ENCODE results near the gene PRDM2.
A peak's percentile ranks its signal among the peaks of the same experiment; 100 is the strongest.

Gene PRDM2

GRCh38 chr1:13809461-13810159 is 109.6 kb downstream of the PRDM2 start:
- no peaks in the 10 kb centered on the region for H3K9me3 Mint-ChIP-seq
- no peak overlapping the region for H3K4me3 Mint-ChIP-seq
- no peak for DNase-seq
- peaks cover 9% of the 10 kb centered on the region for H3K36me3 Mint-ChIP-seq (ENCODE audit: low read depth)
- peaks cover 31% of the 10 kb centered on the region for H3K4me1 Mint-ChIP-seq (ENCODE audit: low read depth)
- H3K27ac Mint-ChIP-seq = peak overlapping the region; percentile 12
- H3K27me3 Mint-ChIP-seq = no peaks in the 10 kb centered on the region

DNA sequence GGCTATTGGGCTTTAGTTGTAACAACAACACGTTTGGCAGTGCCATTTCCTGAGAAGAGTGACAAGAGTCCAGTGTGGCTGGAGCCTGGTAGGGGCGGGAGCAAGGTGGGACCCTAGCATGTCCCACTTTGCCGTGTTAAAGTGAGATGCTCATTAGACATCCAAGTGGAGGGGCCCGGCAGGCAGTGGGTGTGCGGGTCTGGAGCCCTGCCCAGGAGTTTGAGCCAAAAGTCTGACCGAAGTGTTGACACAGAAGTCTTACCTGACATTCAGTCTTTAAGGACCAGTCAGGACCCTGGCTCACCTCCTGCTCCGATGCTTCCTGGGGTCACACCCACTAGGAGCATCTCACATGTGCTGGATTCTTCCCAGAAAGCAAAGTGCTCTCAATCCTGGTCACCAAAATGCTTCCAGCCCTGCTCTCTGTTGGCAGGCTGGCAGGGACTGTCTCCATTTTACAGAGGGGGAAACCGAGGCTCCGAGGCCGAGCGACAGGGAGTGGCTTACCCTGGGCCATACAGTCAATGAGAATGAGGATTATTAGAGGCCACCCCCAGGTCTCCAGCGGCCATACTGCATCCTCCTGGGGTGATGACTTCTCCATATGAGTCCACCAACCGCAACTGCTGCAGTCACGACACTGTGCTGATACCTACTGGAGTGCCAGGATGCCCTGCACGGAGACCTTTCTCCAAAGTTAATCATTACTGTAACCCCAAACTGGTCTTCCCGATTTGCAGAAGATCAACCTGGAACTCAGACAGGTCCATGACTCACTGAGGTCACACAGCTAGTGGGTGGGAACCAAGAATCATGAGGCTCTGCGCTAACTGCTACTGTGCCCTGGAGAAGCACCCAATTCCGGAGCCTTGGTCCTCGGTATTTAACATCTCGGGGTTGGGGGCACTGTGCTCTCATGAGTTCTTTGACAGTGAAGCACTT is 112.7 kb downstream of the PRDM2 start:
- Mint-ChIP-seq H3K27me3 (no peaks in the 10 kb centered on the region), H3K4me1 (ENCODE audit: low read depth) (peaks cover 26% of the 10 kb centered on the region), H3K27ac (no peak overlapping the region), H3K36me3 (ENCODE audit: low read depth) (peaks cover 13% of the 10 kb centered on the region), H3K9me3 (no peaks in the 10 kb centered on the region), H3K4me3 (no peak overlapping the region)
- no peak for DNase-seq

GRCh38 chr1:13813398-13814012 is 113.5 kb downstream of the PRDM2 start:
- no peaks in the 10 kb centered on the region for H3K27me3 Mint-ChIP-seq
- H3K9me3 Mint-ChIP-seq = no peaks in the 10 kb centered on the region
- H3K36me3 Mint-ChIP-seq (ENCODE audit: low read depth) = peaks cover 11% of the 10 kb centered on the region
- no peak overlapping the region for H3K27ac Mint-ChIP-seq
- peak; percentile 76 for DNase-seq
- peaks cover 24% of the 10 kb centered on the region for H3K4me1 Mint-ChIP-seq (ENCODE audit: low read depth)
- H3K4me3 Mint-ChIP-seq = no peak overlapping the region

DNA sequence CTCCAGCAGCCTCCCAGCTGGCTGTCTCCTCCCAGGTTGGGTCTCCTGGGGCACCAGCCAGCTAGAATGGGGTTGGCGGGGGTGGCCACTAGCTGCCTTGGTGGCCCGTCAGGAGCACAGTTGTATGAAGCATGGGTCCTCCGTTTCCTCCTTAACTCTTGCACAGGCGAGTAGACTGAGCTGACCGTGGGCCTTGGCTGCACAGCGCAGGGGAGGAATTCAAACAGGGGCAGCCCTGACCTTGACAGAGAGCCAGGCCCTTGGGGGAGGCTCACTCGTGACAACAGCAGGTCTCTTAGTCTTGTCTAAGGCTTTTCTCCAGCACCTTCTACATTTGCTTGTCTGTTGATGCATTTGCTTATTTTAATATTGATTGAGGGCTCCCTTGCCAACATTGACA is 114.1 kb downstream of the PRDM2 start:
- no peak overlapping the region for H3K27ac Mint-ChIP-seq
- H3K27me3 Mint-ChIP-seq = no peaks in the 10 kb centered on the region
- H3K4me1 Mint-ChIP-seq (ENCODE audit: low read depth) = peaks cover 20% of the 10 kb centered on the region
- H3K9me3 Mint-ChIP-seq = no peaks in the 10 kb centered on the region
- DNase-seq = no peak
- no peak overlapping the region for H3K4me3 Mint-ChIP-seq
- H3K36me3 Mint-ChIP-seq (ENCODE audit: low read depth) = peaks cover 12% of the 10 kb centered on the region

- Mint-ChIP-seq H3K27ac (no peak overlapping the region), H3K4me1 (ENCODE audit: low read depth) (peaks cover 7% of the 10 kb centered on the region), H3K27me3 (no peaks in the 10 kb centered on the region), H3K4me3 (no peak overlapping the region), H3K36me3 (ENCODE audit: low read depth) (peaks cover 14% of the 10 kb centered on the region), H3K9me3 (no peaks in the 10 kb centered on the region)
- no peak for DNase-seq
These were observed 116.2 kb downstream of the PRDM2 start for GRCh38 chr1:13816016-13816760.

DNA sequence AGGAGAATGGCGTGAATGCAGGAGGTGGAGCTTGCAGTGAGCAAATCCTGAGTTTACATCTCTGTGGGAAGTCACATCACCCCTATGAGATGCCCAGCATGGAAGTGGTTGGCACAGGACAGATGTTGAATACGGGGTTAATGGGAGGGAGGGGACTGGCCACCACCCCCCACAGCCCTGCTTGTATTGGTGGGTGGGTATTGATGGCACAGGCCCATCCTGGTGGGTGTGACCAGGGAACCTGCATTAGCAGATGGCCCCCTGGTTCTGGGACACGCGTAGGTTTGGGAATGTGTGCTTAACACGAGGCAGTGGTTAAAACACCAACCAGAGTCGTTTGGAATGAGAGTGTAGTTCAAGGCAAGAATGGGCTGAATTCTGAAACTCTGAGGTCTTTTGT is 117.9 kb downstream of the PRDM2 start:
- Mint-ChIP-seq H3K4me3 (no peak overlapping the region), H3K27me3 (no peaks in the 10 kb centered on the region), H3K4me1 (ENCODE audit: low read depth) (peaks cover 7% of the 10 kb centered on the region), H3K36me3 (ENCODE audit: low read depth) (peaks cover 25% of the 10 kb centered on the region), H3K27ac (no peak overlapping the region), H3K9me3 (no peaks in the 10 kb centered on the region)
- no peak for DNase-seq

- Mint-ChIP-seq H3K4me1 (ENCODE audit: low read depth) (no peaks in the 10 kb centered on the region), H3K27ac (no peak overlapping the region), H3K9me3 (no peaks in the 10 kb centered on the region), H3K27me3 (no peaks in the 10 kb centered on the region), H3K36me3 (ENCODE audit: low read depth) (peaks cover 34% of the 10 kb centered on the region), H3K4me3 (no peak overlapping the region)
- no peak for DNase-seq
These were observed 118.9 kb downstream of the PRDM2 start for GRCh38 chr1:13818926-13819325.

- no peaks in the 10 kb centered on the region for H3K27me3 Mint-ChIP-seq
- H3K27ac Mint-ChIP-seq = no peak overlapping the region
- H3K36me3 Mint-ChIP-seq (ENCODE audit: low read depth) = peaks cover 38% of the 10 kb centered on the region
- DNase-seq = no peak
- H3K4me3 Mint-ChIP-seq = no peak overlapping the region
- no peaks in the 10 kb centered on the region for H3K9me3 Mint-ChIP-seq
- H3K4me1 Mint-ChIP-seq (ENCODE audit: low read depth) = no peaks in the 10 kb centered on the region
These were observed 119.7 kb downstream of the PRDM2 start for GRCh38 chr1:13819642-13820041.

DNA sequence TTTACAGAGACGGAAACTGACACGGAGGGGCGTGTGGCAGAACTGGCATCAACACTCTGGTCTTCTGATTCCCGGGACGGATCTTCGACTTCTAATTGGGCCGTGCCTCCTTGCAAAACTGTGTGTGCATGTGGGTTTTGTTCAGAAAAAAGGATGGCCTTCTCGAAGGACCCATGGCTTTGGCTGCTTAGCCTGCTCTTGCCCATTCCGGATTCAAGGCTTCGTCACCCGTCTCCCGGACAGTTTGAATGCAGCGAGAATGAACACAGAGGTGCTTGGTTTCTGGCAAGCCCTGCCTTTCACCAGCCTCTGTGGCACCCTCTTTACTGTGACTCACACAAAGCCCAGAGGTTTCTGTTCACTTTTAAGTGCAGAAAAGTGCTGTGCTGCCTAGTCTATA is 120.1 kb downstream of the PRDM2 start:
- Mint-ChIP-seq H3K27me3 (no peaks in the 10 kb centered on the region), H3K4me1 (ENCODE audit: low read depth) (no peaks in the 10 kb centered on the region), H3K9me3 (no peaks in the 10 kb centered on the region), H3K27ac (no peak overlapping the region), H3K4me3 (no peak overlapping the region), H3K36me3 (ENCODE audit: low read depth) (peaks cover 42% of the 10 kb centered on the region)
- DNase-seq = no peak

GRCh38 chr1:13820456-13820855 is 120.5 kb downstream of the PRDM2 start:
- Mint-ChIP-seq H3K27me3 (no peaks in the 10 kb centered on the region), H3K36me3 (ENCODE audit: low read depth) (peaks cover 42% of the 10 kb centered on the region), H3K27ac (peak overlapping the region; percentile 8), H3K4me3 (no peak overlapping the region), H3K9me3 (no peaks in the 10 kb centered on the region), H3K4me1 (ENCODE audit: low read depth) (no peaks in the 10 kb centered on the region)
- no peak for DNase-seq

- no peak for DNase-seq
- no peak overlapping the region for H3K4me3 Mint-ChIP-seq
- no peaks in the 10 kb centered on the region for H3K4me1 Mint-ChIP-seq (ENCODE audit: low read depth)
- peaks cover 38% of the 10 kb centered on the region for H3K36me3 Mint-ChIP-seq (ENCODE audit: low read depth)
- H3K27ac Mint-ChIP-seq = no peak overlapping the region
- no peaks in the 10 kb centered on the region for H3K27me3 Mint-ChIP-seq
- no peaks in the 10 kb centered on the region for H3K9me3 Mint-ChIP-seq
These were observed 123.3 kb downstream of the PRDM2 start for GRCh38 chr1:13823126-13823880.

GRCh38 chr1:13823936-13824335 is 123.9 kb downstream of the PRDM2 start:
- no peak overlapping the region for H3K4me3 Mint-ChIP-seq

GRCh38 chr1:13824626-13825025 is 124.6 kb downstream of the PRDM2 start:
- Mint-ChIP-seq H3K27me3 (no peaks in the 10 kb centered on the region), H3K9me3 (no peaks in the 10 kb centered on the region), H3K36me3 (ENCODE audit: low read depth) (peaks cover 35% of the 10 kb centered on the region), H3K27ac (no peak overlapping the region), H3K4me3 (no peak overlapping the region), H3K4me1 (ENCODE audit: low read depth) (no peaks in the 10 kb centered on the region)
- DNase-seq = no peak

More at GRCh38 chr1:13823936-13824335, 123.9 kb downstream of the PRDM2 start:
- no peaks in the 10 kb centered on the region for H3K27me3 Mint-ChIP-seq
- H3K9me3 Mint-ChIP-seq = no peaks in the 10 kb centered on the region
- no peak overlapping the region for H3K27ac Mint-ChIP-seq
- H3K36me3 Mint-ChIP-seq (ENCODE audit: low read depth) = peaks cover 35% of the 10 kb centered on the region
- no peaks in the 10 kb centered on the region for H3K4me1 Mint-ChIP-seq (ENCODE audit: low read depth)
- DNase-seq = no peak

- DNase-seq = no peak
- H3K27me3 Mint-ChIP-seq = no peaks in the 10 kb centered on the region
- peaks cover 32% of the 10 kb centered on the region for H3K36me3 Mint-ChIP-seq (ENCODE audit: low read depth)
- no peak overlapping the region for H3K27ac Mint-ChIP-seq
- no peaks in the 10 kb centered on the region for H3K9me3 Mint-ChIP-seq
- H3K4me3 Mint-ChIP-seq = no peak overlapping the region
- no peaks in the 10 kb centered on the region for H3K4me1 Mint-ChIP-seq (ENCODE audit: low read depth)
These were observed 125.0 kb downstream of the PRDM2 start for GRCh38 chr1:13825033-13825432.
